IPS-15b (cell line): ENCODE data around the gene ZNF654.
"Not testable (repeated sequence)": the region's sequence is repeated elsewhere in the genome, so short reads cannot be mapped to it uniquely, and the experiment has no call there.

Experiments used
- H3K27me3 ChIP-seq: one replicate; pipeline ENCODE4 v1.6.1; 2013; ENCODE audit warnings: low read length; ENCODE audit not compliant: control insufficient read depth, insufficient read depth
- H3K36me3 ChIP-seq: one replicate; pipeline ENCODE4 v1.6.1; 2013; ENCODE audit warnings: low read length; ENCODE audit not compliant: control insufficient read depth, insufficient read depth
- H3K4me1 ChIP-seq: one replicate; pipeline ENCODE4 v1.6.1; 2013; ENCODE audit warnings: mild to moderate bottlenecking, low read length; ENCODE audit not compliant: control insufficient read depth, insufficient read depth
- H3K4me3 ChIP-seq: one replicate; pipeline ENCODE4 v1.5.1; 2013; ENCODE audit warnings: low read depth, low read length
- H3K9ac ChIP-seq: one replicate; pipeline ENCODE4 v1.6.1; 2013; ENCODE audit warnings: low read depth, mild to moderate bottlenecking, low read length
- H3K9me3 ChIP-seq: one replicate; pipeline ENCODE4 v1.6.1; 2013; ENCODE audit warnings: mild to moderate bottlenecking, low read length; ENCODE audit not compliant: control insufficient read depth, insufficient read depth

The ZNF654 gene

GRCh38 chr3:88114878-88115549 lies 56.0 kb downstream of the ZNF654 start:
- Histone ChIP-seq H3K4me3 (no peak overlapping the region), H3K27me3 (no peaks in the 10 kb centered on the region), H3K9ac (no peak overlapping the region), H3K4me1 (no peaks in the 10 kb centered on the region), H3K9me3 (no peaks in the 10 kb centered on the region), H3K36me3 (no peaks in the 10 kb centered on the region)

- H3K4me1 ChIP-seq: no peaks in the 10 kb centered on the region
- no peaks in the 10 kb centered on the region for H3K27me3 ChIP-seq
- no peaks in the 10 kb centered on the region for H3K9me3 ChIP-seq
- H3K36me3 ChIP-seq: no peaks in the 10 kb centered on the region
- H3K4me3 ChIP-seq: no peak overlapping the region
- H3K9ac ChIP-seq: no peak overlapping the region
Measured at GRCh38 chr3:88117683-88118082, 58.6 kb downstream of the ZNF654 start.

GRCh38 chr3:88118603-88119002 lies 59.5 kb downstream of the ZNF654 start:
- H3K9me3 ChIP-seq, H3K27me3 ChIP-seq, H3K36me3 ChIP-seq, H3K4me1 ChIP-seq, H3K4me3 ChIP-seq, H3K9ac ChIP-seq: not testable (repeated sequence)

- H3K36me3 ChIP-seq: no peaks in the 10 kb centered on the region
- H3K9ac ChIP-seq: no peak overlapping the region
- H3K9me3 ChIP-seq: no peaks in the 10 kb centered on the region
- no peaks in the 10 kb centered on the region for H3K4me1 ChIP-seq
- no peaks in the 10 kb centered on the region for H3K27me3 ChIP-seq
- no peak overlapping the region for H3K4me3 ChIP-seq
Measured at GRCh38 chr3:88123526-88123925, 64.5 kb downstream of the ZNF654 start.

- H3K9me3 ChIP-seq: no peaks in the 10 kb centered on the region
- no peaks in the 10 kb centered on the region for H3K4me1 ChIP-seq
- no peak overlapping the region for H3K9ac ChIP-seq
- no peaks in the 10 kb centered on the region for H3K36me3 ChIP-seq
- no peaks in the 10 kb centered on the region for H3K27me3 ChIP-seq
- no peak overlapping the region for H3K4me3 ChIP-seq
Measured at GRCh38 chr3:88131695-88132094, 72.6 kb downstream of the ZNF654 start.

- Histone ChIP-seq H3K4me1 (no peaks in the 10 kb centered on the region), H3K27me3 (no peaks in the 10 kb centered on the region), H3K9ac (no peak overlapping the region), H3K4me3 (no peak overlapping the region), H3K9me3 (no peaks in the 10 kb centered on the region), H3K36me3 (no peaks in the 10 kb centered on the region)
Measured at GRCh38 chr3:88132894-88133293, 73.8 kb downstream of the ZNF654 start.

GRCh38 chr3:88133711-88134263 lies 74.7 kb downstream of the ZNF654 start:
- no peaks in the 10 kb centered on the region for H3K36me3 ChIP-seq
- H3K4me3 ChIP-seq: no peak overlapping the region
- H3K9ac ChIP-seq: no peak overlapping the region
- H3K9me3 ChIP-seq: no peaks in the 10 kb centered on the region
- H3K27me3 ChIP-seq: no peaks in the 10 kb centered on the region
- H3K4me1 ChIP-seq: no peaks in the 10 kb centered on the region

- no peak overlapping the region for H3K4me3 ChIP-seq
- no peaks in the 10 kb centered on the region for H3K9me3 ChIP-seq
- no peak overlapping the region for H3K9ac ChIP-seq
- peaks cover 3% of the 10 kb centered on the region for H3K4me1 ChIP-seq
- no peaks in the 10 kb centered on the region for H3K27me3 ChIP-seq
- no peaks in the 10 kb centered on the region for H3K36me3 ChIP-seq
Measured at GRCh38 chr3:88137836-88138235, 78.8 kb downstream of the ZNF654 start.

GRCh38 chr3:88141458-88142083 lies 82.5 kb downstream of the ZNF654 start:
- H3K4me3 ChIP-seq: no peak overlapping the region
- no peaks in the 10 kb centered on the region for H3K9me3 ChIP-seq
- peaks cover 3% of the 10 kb centered on the region for H3K4me1 ChIP-seq
- H3K9ac ChIP-seq: no peak overlapping the region
- no peaks in the 10 kb centered on the region for H3K36me3 ChIP-seq
- H3K27me3 ChIP-seq: no peaks in the 10 kb centered on the region

GRCh38 chr3:88142094-88142624 lies 83.1 kb downstream of the ZNF654 start:
- H3K9me3 ChIP-seq: no peaks in the 10 kb centered on the region
- peaks cover 3% of the 10 kb centered on the region for H3K4me1 ChIP-seq
- no peaks in the 10 kb centered on the region for H3K36me3 ChIP-seq
- no peaks in the 10 kb centered on the region for H3K27me3 ChIP-seq
- H3K9ac ChIP-seq: no peak overlapping the region
- H3K4me3 ChIP-seq: no peak overlapping the region

GRCh38 chr3:88147261-88147660 lies 88.2 kb downstream of the ZNF654 start:
- Histone ChIP-seq H3K4me1 (peaks cover 3% of the 10 kb centered on the region), H3K9me3 (no peaks in the 10 kb centered on the region), H3K9ac (peak overlapping the region; percentile 16), H3K4me3 (no peak overlapping the region), H3K27me3 (no peaks in the 10 kb centered on the region), H3K36me3 (no peaks in the 10 kb centered on the region)

GRCh38 chr3:88148651-88149050 lies 89.6 kb downstream of the ZNF654 start:
- Histone ChIP-seq H3K9ac (peak overlapping the region; percentile 97), H3K36me3 (no peaks in the 10 kb centered on the region), H3K4me3 (peak overlapping the region; percentile 97), H3K27me3 (no peaks in the 10 kb centered on the region), H3K4me1 (no peaks in the 10 kb centered on the region), H3K9me3 (no peaks in the 10 kb centered on the region)
